Smooth muscle cell (in vitro differentiated cells): Measurements from ENCODE around the gene ZFP3. TPM values are rescaled to one million over a fixed set of nuclear protein-coding genes. Genes with fewer than 3 reads are reported as not detected.
"Not testable (repeated sequence)": the region's sequence is repeated elsewhere in the genome, so short reads cannot be mapped to it uniquely, and the experiment has no call there.

ENCODE experiments used
- DNase-seq: peaks from one replicate; lab custom pipeline; 2025; ENCODE audit not compliant: unreplicated experiment; lab: John Stamatoyannopoulos, UW
- H2AFZ ChIP-seq: fragments of 200-600 bp; sonication (generic); 2 replicates; pipeline ENCODE4 v1.6.0; 2016; ENCODE audit warnings: antibody characterized with exemption, low read depth, mild to moderate bottlenecking
- H3F3A ChIP-seq: fragments of 200-600 bp; sonication (generic); 2 replicates; pipeline ENCODE4 v1.6.0; 2017; ENCODE audit warnings: antibody characterized with exemption, low read depth
- H3K27ac ChIP-seq: fragments of 200-600 bp; sonication (generic); 2 replicates; pipeline ENCODE4 v1.5.1; 2016; ENCODE audit warnings: low read depth, mild to moderate bottlenecking
- H3K27me3 ChIP-seq: fragments of 200-600 bp; sonication (generic); 2 replicates; pipeline ENCODE4 v1.6.1; 2016; ENCODE audit warnings: low read depth, mild to moderate bottlenecking
- H3K36me3 ChIP-seq: fragments of 200-600 bp; sonication (generic); 2 replicates; pipeline ENCODE4 v1.5.1; 2016; ENCODE audit warnings: low read depth
- H3K4me1 ChIP-seq: fragments of 200-600 bp; sonication (generic); 2 replicates; pipeline ENCODE4 v1.5.1; 2016; ENCODE audit warnings: low read depth
- H3K4me2 ChIP-seq: fragments of 200-600 bp; sonication (generic); 2 replicates; pipeline ENCODE4 v1.6.0; 2016; ENCODE audit warnings: mild to moderate bottlenecking
- H3K4me3 ChIP-seq: fragments of 200-600 bp; sonication (generic); 2 replicates; pipeline ENCODE4 v1.5.1; 2016; ENCODE audit warnings: mild to moderate bottlenecking
- H3K79me2 ChIP-seq: fragments of 200-600 bp; sonication (generic); 2 replicates; pipeline ENCODE4 v1.6.0; 2016; ENCODE audit warnings: low read depth, mild to moderate bottlenecking
- H3K9ac ChIP-seq: fragments of 200-600 bp; sonication (generic); 2 replicates; pipeline ENCODE4 v1.6.0; 2016; ENCODE audit warnings: low read depth
- H3K9me3 ChIP-seq: fragments of 200-600 bp; sonication (generic); replicated peaks from 2 replicates; pipeline ENCODE4 v1.5.1; 2016; ENCODE audit warnings: low read depth
- H4K20me1 ChIP-seq: fragments of 200-600 bp; sonication (generic); 2 replicates; pipeline ENCODE4 v1.6.0; 2016; ENCODE audit warnings: low read depth
- WGBS: methylation state at CpG from one replicate; pipeline ENCODE4 v1.1.7; 2016; ENCODE audit warnings: low lambda C conversion rate; 5-methylcytosine and 5-hydroxymethylcytosine counted together
- polyA plus RNA-seq: library from polyadenylated mRNA; unstranded; fragments of >200 nt; fragmentation: Nextera tagmentation; extraction: Ambion mirVana; gene quantifications from 2 replicates; pipeline ENCODE4 v1.2.1, GENCODE V29; 2016
- total RNA-seq: library from RNA; depleted of rRNA; stranded (reverse); fragments of >200 nt; gene quantifications from 2 replicates; pipeline ENCODE4 v1.2.3, GENCODE V29; 2014
- TF ChIP-seq, protein P1 (sequence below): fragments of 200-600 bp; sonication (generic); IDR thresholded peaks from 2 replicates; pipeline ENCODE4 v1.5.1; 2017; ENCODE audit warnings: borderline replicate concordance, mild to moderate bottlenecking, antibody characterized with exemption; ENCODE audit not compliant: insufficient read depth, poor library complexity, severe bottlenecking

ZFP3 gene
- total and polyA plus RNA-seq, 2 experiments from 2014 or later = 0.13 to 0.22 TPM

DNA sequence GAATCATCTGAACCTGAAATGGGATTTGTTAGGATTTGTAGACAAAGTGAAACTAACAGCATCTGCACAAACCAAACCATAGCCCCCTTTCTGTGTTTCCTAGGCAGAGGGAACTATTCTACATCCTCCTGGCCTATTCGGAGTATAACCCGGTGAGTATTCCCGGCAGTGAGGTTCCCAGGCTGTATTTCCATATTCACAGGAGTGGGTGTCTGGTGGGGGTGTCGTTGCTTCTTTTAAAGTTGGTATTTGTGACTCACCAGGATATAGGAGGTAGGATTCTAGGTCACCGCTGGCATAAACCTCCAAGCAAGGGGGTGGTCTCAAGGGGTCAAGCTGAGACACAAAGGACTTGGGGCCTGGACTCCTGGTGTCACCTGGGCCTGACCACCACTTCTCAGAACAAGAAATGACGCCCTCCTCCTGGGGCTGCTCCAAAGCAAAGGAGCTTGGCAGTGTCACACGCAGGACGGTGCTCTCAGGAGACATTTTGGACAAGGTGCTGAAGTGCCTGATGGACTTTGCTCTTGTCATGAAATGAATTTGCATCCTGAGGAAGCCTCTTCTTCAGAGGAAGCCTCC lies 57.0 kb downstream of the ZFP3 start:
- not testable (repeated sequence) for H3K79me2 ChIP-seq, H3K36me3 ChIP-seq, H3K27me3 ChIP-seq, H3K4me3 ChIP-seq, H3K9ac ChIP-seq, DNase-seq, H3K9me3 ChIP-seq, H3K4me2 ChIP-seq, H3K4me1 ChIP-seq, H3K27ac ChIP-seq, H3F3A ChIP-seq, H2AFZ ChIP-seq, H4K20me1 ChIP-seq
- 65% methylated on average over 8 of the region's 8 CpGs for WGBS

DNA sequence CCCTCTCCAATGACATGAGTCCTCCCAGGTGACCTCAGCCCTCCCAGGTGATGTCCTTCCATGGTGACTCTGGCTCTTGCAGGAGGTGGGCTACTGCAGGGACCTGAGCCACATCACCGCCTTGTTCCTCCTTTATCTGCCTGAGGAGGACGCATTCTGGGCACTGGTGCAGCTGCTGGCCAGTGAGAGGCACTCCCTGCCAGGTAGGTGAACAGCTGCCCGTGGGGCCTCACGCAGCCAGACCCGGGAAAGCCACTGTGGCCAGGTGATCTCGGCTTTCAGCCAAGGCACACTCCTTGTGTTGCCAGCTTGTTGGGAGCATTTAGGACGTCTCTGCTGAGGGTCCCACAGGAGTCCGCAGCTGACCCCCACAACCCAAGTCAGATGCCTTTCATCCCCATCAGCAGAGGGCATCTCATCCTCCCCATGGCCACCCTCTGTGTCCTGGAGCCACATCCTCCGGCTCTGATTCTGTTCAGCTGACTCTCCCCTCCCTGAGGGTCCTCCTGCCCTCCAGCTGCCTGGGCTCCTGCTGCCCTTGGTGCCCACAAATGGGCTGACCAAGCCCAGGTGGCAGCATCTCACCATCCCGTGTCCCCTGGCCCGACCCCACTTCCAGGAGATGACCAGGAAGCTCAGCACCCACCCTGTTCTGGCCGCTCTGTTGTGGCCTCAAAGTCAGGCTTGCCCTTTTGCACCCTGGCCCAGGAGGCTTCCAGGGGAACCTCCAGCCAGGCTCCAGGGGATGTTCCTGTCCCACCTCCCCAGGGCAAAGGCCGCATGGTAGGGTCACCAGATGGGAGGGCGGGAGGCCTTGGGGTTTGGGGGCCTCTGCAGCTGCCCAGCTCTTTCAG lies 57.7 kb downstream of the ZFP3 start:
- no peaks in the 10 kb centered on the region for H3K9me3 ChIP-seq
- H3K27me3 ChIP-seq = no peaks in the 10 kb centered on the region
- H3K9ac ChIP-seq = no peak overlapping the region
- DNase-seq = no peak
- H3K79me2 ChIP-seq = no peaks in the 10 kb centered on the region
- H3K4me3 ChIP-seq = no peak overlapping the region
- no peak overlapping the region for H3K27ac ChIP-seq
- H3F3A ChIP-seq = no peaks in the 10 kb centered on the region
- no peaks in the 10 kb centered on the region for H4K20me1 ChIP-seq
- H3K4me1 ChIP-seq = no peaks in the 10 kb centered on the region
- 94% methylated on average over 14 of the region's 14 CpGs for WGBS
- no peak overlapping the region for H2AFZ ChIP-seq
- no peaks in the 10 kb centered on the region for H3K36me3 ChIP-seq
- H3K4me2 ChIP-seq = no peak overlapping the region
- TF ChIP-seq, protein P1, sequence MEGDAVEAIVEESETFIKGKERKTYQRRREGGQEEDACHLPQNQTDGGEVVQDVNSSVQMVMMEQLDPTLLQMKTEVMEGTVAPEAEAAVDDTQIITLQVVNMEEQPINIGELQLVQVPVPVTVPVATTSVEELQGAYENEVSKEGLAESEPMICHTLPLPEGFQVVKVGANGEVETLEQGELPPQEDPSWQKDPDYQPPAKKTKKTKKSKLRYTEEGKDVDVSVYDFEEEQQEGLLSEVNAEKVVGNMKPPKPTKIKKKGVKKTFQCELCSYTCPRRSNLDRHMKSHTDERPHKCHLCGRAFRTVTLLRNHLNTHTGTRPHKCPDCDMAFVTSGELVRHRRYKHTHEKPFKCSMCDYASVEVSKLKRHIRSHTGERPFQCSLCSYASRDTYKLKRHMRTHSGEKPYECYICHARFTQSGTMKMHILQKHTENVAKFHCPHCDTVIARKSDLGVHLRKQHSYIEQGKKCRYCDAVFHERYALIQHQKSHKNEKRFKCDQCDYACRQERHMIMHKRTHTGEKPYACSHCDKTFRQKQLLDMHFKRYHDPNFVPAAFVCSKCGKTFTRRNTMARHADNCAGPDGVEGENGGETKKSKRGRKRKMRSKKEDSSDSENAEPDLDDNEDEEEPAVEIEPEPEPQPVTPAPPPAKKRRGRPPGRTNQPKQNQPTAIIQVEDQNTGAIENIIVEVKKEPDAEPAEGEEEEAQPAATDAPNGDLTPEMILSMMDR = no peak

DNA sequence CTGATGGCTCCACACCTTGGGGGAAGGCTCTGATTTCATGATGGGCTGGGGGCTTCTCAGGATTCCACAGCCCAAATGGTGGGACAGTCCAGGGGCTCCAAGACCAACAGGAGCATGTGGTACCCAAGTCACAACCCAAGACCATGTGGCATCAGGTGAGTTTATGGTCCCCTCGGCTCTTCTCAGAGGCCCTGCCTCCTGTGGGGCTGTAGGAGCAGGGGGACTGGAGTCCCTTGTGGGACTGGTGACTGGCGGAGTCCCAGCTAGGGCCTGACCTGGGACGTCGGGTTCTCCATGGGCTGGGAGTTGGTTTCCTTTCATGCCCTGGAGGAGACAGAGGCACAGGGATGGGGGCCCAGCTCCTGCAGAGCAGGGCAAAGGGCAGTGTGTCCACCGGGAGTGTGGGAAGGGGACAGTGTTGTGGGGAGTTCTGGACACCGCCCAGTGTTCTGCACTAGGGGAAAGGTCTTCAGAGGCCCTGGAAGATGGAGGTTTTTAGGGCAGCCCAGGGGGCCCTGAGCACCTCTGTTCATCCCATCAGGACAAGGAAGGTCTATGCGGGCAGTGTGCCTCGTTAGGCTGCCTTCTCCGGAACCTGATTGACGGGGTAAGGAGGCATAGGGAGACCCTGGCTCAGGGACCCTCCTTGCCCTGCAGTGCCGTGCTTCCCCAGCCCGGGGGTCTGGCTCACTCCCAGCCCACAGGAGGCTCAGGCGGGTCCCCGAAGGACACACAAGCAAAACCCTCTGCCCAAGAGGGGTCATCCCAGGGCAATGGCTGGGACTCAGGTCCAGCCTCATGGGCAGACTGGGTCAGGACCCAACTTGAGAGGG lies 58.5 kb downstream of the ZFP3 start:
- not testable (repeated sequence) for H2AFZ ChIP-seq, H3K4me2 ChIP-seq, DNase-seq, H3K9ac ChIP-seq, H3K4me3 ChIP-seq, H3F3A ChIP-seq, H3K79me2 ChIP-seq, H4K20me1 ChIP-seq, H3K9me3 ChIP-seq, H3K27ac ChIP-seq, H3K4me1 ChIP-seq, H3K27me3 ChIP-seq, H3K36me3 ChIP-seq
- 95% methylated on average over 14 of the region's 14 CpGs for WGBS

DNA sequence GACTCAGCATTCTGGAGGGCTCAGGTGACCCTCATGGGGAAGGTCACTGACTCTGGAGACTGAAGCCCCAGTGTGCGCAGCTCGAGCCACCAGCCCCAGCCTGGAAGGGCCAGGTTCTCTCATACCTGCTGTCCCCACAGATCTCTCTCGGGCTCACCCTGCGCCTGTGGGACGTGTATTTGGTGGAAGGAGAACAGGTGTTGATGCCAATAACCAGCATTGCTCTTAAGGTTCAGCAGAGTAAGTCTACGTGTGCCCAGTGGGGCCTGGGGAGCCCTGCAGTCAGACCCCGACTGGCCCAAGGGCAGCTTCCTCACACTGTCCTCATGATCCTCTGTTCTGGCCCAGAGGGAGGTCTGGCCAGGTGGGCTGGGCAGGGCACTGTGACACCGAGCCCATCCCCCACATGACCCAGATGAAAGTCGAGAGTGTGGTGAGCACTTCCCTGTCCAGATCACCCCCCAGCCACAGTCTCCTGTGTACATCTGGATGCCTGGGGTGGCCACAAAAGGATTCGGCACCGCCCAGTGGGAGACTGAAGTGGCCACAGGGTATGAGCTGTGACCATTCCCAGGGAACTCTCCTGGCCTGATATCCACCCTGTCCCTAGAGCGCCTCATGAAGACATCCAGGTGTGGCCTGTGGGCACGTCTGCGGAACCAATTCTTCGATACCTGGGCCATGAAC lies 59.4 kb downstream of the ZFP3 start:
- 96% methylated on average over 15 of the region's 15 CpGs for WGBS
- H3K27ac ChIP-seq, H3K27me3 ChIP-seq: not testable (repeated sequence)

DNA sequence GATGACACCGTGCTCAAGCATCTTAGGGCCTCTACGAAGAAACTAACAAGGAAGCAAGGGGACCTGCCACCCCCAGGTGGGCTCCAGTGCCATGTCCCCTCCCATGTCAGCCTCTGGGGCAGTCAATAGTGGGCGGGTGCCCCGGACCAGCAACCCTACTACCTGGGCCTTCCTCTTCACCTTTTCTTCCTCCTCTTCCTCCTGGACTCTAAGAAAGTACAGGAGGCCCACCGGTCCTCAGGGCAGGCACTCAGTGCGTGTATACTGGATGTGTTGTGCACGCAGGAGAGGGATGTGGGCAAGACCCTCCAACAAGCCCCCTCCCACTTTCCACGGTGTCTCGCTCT lies 59.9 kb downstream of the ZFP3 start:
- not testable (repeated sequence) for DNase-seq, H3K9ac ChIP-seq, H3K27me3 ChIP-seq, H4K20me1 ChIP-seq, H3F3A ChIP-seq, H3K4me3 ChIP-seq, H3K4me2 ChIP-seq, H3K27ac ChIP-seq, H3K36me3 ChIP-seq, H3K79me2 ChIP-seq, H3K9me3 ChIP-seq, H3K4me1 ChIP-seq, H2AFZ ChIP-seq
- WGBS = 98% methylated on average over 9 of the region's 9 CpGs

More for the DNA sequence above, 59.4 kb downstream of the ZFP3 start:
- not testable (repeated sequence) for H3K79me2 ChIP-seq, DNase-seq, H3F3A ChIP-seq, H3K9ac ChIP-seq, H3K4me3 ChIP-seq, H2AFZ ChIP-seq, H3K4me2 ChIP-seq, H4K20me1 ChIP-seq, H3K9me3 ChIP-seq, H3K36me3 ChIP-seq, H3K4me1 ChIP-seq
